Superior temporal gyrus (tissue), 1 donor: ENCODE results near the gene CYREN.

Experiments
- DNase-seq: peaks from one replicate; pipeline ENCODE4 v3.0.0-alpha.2; 2016; ENCODE audit errors: extremely low spot score

CYREN gene

DNA sequence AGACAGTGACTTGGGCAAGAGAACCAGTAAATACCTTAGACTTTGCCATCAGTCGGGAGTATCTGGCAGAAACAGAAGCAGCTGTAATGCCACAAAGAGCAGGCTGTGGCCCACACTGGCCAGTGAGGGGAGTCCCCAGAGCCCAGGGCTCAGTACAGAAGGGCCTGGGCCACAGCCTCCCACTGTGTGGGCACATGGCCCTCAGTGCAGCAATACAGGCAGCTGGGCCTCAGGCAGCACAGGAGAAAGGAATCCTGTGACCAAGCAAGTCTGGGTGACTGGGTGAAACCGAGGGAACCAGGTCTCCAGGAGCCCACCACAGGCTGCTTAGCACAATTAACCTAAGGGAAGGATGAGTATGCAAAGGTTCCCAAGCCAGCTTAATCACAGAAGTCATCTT lies 26.8 kb upstream of the CYREN start:
- no peak for DNase-seq

DNA sequence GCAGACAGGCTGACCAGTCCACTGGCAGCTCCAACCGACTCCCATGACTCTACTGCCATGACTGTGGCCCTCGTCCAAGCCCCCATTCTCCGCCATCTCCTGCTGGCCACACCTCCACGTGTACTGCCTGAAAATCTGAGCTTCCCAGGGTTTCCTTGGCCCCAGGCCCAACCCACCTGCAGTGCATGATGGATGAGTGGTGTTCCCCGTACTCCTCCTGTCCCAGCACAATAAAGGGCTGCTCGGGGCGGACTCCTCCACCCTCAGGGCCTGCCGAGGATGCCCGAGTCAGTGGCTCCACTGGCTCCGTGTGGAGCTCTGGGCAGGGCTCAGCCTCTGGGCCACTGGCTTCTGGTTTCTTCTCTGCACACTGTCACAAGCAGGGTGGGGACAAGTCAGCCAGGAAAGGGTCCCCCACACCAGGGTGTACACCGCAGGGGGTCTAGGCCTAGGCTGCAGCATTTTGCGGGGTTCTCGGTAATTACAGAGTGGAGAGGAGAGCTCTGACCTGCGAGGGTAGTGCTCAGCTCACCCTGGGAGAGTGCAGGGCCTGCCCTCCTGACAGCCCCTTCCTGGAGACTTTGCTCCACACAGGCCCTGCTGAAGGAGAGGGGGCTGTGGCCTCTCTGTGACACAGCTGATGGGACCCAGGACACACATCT lies 25.6 kb upstream of the CYREN start:
- DNase-seq: no peak

DNA sequence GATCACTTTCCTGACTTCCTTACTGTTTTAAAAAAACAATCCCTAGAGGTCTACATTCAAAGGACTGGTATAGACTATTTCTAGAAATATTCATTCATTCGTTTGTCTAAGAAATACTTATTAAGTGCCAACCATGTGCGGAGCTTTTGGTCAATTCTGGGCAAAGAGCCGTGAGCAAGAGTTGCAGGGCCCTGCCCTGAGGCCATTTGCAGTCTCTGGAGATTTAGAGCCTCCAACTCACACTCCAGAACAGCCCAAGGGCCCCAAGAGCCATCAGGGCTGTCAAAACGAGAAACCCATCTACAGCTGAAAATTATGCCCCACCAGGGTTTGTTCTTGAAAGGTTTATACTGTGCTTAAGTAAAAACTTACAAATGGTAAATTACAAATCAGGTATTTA lies 24.6 kb upstream of the CYREN start:
- DNase-seq: no peak

DNA sequence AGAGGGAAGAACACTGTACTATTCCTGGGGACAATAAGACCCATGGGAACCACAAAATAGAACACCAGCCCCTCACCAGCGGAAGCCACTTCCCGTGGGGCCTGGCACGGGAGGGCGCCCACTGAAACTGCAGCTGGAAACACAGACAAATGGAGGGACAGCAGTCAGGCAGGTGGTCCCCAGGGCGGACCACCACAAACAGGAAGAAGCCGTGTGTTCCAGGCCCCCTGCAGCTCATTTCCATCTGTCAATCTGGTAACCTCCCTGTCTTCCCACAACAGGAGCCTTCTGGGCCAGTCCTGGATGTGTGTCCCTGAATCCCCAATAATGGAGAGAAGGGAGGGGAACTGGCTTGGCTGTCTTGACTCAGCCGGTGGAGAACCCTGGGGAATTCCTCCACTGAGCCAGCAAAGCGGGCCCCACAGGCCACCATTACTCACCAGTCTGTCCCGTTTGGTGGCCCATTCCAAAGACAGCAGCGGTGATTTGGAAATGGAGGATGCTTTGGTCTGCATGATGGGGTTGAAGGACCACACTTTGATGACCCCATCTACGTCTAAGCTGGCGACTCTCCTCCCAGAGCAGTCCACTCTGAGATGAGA lies 24.1 kb upstream of the CYREN start:
- DNase-seq: no peak

DNA sequence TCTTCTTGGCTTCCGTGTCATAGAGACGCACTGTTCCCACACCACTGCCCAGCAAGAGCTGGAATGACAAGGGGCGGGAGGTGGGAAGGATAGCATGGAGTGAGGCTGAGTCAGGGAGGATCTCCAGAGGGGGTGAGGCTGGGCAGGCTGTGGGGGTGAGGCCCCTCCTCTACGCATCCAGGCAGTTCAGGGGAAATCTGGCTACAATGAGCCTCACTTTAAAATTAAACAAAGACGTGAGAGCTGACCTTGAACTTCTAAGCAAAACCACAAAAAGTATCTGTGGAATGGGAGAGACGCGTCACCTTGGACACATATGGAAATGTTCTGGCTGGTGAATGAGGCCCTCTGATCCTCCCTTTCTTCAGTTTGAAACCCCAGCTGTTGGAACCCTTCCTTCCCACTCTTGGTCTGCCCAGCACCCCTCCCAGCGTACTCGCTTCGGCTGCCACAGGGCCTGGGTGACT lies 23.1 kb upstream of the CYREN start:
- DNase-seq: no peak

DNA sequence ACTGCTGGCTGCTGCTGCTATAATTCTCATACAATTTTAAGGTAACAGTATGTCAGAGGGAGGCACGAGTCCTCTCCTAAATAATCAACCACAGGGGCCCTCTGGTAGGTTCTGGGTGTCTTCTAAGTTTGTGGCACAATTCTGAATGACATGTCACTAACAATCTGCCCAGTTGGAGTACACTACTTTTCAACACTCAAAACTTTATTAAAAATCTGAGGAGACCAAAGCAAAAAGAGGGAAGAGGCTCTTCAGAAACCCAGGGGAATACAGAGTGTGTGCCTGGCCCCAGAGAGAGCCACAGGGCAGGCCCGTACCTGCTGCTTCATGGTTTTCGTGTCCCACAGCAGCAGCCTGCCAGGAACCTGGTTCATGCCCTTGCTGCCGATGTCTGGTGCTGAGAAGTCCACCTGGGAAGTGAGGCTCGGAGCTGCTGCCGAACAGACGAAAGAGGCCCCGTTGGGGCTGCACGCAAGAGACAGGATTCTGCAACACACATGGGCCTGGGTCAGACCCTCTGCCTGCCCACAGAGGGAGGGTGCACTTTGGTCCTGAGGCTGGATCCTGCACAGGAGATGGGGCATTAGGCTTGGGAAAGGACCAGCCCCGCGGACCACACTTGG lies 22.5 kb upstream of the CYREN start:
- DNase-seq: no peak

DNA sequence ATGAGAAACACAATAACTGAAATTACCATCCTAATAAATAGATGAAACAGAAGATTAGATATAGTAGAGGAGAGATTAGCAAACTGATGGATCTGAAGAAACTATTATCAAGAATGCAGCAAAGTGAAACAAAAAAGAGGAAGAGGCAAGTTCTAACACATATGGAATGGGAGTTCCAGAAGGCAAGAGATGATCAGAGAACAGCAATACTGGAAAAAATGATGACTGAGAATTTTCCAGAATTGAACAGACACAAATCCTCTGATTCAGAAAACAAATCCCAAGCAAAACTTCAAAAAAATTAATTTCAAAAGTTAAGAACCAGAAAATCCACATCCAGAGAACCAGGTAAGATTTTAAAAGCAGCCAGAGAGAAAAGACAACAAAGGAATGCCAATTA lies 20.2 kb upstream of the CYREN start:
- no peak for DNase-seq

DNA sequence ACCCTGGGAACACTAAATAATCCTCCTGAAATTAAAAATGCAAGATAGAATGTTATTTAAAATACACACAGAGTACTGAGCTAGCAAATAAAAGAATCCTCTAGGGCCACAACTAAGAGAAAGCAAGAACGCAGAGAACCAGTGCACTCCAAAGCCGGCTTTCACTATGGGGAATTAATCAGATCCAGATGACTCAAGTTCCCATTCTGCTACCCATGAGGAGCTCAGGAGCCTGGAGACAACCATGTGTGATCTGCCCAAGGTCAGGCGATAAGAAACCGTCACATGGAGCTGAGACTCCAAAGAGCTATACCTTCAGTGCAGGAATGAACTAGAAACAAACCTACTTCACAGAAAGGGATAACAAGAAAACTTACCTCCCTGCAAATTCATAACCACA lies 19.5 kb upstream of the CYREN start:
- DNase-seq: no peak

DNA sequence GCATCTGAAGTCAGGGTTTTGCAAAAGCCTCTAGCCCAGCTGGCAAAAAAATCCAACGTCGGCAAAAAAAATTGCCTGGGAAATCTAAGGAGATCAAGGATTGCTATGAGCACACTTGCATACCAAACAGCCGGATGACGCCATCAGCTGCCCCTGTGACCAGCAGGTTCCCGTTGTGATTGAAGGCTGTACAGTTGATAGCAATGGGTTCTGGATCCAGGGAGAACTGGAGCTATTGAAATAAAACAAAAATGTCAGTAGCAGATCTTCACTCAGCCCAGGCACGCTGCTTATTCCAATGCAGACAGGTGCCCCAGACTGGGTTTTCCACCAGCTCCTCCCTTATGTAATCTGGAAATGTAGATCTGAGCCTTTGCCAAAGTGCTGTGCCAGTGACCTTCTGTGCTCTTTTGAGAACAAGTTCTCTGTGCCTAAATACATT lies 18.7 kb upstream of the CYREN start:
- no peak for DNase-seq

DNA sequence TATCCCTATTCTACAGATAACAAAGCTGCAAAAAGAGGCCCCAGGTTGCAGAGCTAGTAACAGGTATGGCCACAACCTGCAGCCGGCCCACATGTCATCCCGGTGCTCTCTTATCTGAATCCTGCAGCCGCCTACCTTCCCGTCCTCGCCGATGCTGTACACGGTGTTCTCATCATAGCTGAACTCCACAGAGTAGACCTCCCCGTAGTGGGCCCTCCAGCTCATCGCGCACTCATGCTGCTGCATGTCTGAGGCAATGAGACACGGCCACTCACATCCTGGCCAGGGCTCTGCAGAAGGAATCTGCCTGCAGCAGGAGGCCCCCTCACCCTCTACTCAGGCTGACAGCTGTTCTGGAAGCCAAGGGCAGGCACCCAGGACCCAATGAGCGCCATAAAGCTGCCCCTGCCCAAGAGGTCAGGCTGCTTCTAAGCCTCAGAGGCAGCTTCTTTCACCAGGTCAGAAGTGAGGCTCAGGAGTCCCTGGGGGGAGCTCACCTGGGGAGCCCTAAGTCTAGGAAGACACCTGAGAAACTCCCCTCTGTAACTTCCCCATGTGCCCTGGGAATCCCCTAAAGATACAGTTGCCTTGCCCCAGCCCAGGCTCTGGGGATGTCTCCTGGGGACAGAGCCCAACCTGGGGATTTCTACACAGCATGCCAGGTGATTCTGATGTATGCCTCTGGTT lies 17.9 kb upstream of the CYREN start:
- no peak for DNase-seq

DNA sequence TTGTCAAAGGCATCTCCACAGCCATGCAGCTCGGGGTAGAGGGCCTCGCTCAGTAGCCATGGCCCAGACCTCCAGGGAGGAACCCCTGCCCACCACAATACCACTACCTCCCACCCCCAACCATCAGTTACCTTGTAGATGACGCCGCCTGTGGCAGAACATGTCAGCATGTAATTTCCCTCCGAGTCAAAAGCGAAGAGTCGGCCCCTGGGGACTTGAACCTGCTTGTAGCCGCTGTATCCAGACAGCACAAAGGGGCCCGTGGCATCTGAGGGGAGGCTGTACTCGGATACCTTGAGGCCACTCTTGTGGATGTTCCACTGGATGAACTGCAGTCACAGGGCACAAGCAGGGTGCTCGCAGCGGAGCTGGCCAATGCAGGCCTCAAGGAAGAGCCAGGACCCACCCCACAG lies 16.3 kb upstream of the CYREN start:
- DNase-seq: no peak

DNA sequence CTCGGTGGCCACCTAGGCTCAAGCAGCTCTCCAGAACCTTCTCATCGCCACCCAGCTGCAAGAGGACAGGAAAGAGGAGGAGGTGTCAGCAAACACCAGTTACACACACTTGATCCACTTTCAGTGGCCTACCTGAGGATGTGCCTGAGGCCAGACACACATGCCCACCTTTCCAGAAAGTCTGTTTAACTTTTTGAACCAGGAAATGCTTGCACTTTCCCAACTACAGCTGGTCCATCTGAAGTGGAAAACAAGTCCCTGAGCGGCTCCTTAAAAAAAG lies 15.7 kb upstream of the CYREN start:
- no peak for DNase-seq

DNA sequence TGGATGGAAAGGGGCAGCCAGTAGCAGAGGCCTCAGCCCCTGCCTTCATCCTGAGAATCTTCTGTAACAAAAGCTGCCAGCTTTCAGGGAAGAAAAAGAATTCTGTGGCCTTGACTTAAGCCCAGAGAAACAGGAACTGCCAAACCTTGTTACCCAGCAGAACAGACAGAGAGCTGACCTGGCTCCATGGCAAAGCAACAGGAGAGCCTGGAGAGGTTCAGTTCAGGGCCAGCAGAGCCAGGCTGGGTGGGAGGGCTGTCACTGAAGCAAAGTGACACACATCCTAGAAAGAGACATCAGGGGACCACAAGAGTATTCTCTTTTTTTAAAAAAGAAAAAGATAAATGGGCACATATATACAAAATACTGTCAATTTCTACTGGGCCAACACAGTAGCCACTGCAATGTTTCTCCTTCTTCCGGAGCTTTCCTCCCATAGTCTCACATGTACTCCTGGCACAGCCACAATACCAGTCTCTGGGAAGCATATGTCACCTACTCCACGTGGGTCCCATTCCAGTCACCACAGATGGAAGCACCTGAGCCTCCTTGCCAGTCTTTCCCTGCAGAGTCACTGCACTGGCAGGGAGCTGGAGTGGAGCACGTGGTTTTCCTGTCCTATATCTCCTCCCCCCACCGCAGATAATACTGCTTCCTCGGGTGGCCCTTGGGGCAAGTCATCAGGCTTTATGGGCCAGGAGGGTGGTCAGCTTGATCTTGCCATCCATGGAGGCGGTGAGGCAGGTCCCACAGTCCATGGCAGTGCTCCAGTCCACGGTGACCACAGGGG lies 15.2 kb upstream of the CYREN start:
- DNase-seq: no peak

DNA sequence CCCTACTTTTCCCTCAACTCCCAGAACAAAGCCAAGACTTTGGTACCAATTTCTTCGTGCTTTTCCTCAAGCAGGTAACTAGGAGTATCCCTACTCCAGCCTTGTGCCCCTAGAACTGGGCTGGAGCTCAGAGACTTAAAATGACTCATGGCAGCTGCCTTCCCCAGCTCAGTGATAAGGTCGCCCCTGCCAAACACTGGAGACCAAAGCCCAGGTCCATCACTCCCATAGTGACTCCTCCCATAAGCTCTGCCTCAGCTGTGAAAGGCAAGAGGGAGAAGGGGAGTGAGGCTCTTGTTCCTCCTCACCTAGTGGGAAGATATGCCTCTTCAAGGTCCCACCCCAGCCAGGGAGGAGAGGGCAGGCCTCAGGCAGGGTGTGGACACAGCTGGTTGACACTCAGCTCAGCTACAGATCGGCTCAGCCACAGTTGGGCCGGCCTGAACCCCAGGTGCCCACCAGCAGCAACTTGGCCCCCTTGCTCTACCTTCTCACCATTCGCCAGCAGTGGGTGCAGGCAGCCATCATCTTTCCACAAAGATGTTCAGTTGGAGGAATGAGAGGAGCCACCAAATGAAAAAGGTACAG lies 13.8 kb upstream of the CYREN start:
- DNase-seq: no peak

DNA sequence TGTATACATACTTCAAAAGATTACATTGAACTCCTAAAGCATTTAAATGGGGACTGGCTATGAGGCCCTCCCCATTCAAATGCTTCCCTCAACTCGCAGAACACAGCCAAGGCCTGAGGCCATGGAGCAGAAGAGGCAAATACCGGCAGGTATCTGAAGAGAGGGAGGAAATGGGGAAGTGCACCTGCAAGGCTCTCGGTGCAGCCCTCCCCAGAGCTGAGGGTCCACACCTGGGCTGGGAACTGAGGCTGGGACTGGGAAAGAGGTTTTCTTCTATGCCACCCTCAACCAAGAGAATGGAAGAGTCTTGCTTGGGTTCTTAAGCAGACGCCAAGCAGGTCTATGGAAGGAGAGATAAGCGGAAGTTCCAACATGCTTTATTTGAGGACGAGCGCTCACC lies 13.0 kb upstream of the CYREN start:
- DNase-seq: no peak

DNA sequence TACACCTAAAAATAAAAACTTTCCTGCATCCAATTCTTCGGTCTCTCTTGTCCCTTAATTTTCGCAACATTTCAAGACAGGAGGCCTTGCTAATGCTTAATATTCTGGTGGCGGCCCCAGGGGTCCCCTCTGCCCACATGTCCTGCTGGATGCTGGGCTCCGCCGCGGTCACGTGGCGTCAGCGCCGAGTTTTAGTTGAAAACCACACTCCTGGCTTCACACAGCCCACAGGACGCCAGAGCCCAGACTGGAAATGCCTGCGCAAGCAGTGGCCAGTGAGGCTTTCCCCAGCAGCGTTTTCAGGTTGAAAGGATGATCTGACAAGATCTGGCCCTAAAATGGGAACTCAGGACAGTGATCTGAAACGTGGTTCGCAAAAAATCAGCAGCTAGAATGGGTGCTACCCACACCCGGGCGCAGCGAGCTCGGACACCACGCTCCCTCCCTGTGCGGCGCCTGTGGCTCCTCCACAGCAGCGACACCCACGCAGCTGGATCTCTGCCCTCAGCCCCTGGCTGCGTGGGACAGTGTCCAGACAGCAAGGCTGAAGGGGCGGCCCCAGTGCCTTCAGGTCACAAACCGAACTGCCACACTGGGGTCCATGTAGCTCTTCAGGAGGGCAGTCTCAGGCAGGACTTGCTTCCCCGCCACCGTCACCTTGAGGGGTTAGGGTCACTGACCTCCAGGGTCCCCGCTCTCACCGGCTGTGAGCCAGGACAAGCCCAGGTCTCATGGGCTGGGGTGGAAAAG lies 11.6 kb upstream of the CYREN start:
- no peak for DNase-seq

DNA sequence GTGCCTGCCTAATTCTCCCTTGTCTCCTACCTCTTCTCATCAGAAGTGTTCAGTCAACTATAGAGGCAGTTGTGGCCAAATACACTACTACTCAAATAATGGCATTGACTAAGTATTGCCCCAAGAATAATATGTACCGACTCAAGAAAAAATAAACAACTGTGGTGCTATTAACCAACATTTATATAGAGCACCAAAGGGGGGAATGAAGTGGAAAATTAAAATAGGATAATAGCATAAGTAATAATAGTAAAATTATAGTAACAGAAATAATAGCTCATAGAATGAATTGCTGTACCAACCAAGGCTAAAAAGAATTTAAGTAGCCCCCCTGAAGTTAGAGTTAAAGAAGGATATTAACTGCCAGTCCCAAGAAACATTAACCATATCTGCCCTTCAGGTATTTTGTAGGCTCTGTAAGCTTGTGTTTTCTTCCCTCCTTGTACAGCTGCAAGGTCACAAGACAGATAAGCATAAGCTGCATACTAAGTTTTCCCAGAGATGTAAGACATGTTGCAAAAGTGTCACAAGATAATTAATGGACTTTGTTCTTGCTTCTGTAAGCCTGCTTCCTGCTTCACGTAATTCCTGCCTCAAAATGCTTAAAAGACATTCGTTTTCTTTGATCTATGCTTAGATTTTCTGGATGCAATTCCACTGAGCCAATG lies 10.9 kb upstream of the CYREN start:
- DNase-seq: no peak

DNA sequence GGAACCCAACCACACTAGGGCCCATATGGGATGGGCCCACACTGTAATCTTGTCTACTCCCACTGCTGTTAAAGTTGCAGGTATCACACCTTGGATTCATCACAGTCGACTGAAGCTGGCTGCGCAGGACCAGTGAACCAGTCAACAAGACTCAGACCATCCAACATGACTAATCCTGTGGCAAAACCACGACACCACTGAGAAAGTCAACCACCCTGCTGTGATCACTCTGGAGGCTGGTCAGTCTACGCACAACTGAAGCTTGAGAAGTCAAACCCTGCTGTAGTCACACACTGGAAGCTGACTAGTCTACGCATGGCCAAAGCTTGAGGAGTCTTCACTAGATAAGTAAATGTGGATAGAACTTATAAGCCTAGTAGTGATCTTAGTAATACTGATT lies 9.6 kb upstream of the CYREN start:
- DNase-seq: no peak

DNA sequence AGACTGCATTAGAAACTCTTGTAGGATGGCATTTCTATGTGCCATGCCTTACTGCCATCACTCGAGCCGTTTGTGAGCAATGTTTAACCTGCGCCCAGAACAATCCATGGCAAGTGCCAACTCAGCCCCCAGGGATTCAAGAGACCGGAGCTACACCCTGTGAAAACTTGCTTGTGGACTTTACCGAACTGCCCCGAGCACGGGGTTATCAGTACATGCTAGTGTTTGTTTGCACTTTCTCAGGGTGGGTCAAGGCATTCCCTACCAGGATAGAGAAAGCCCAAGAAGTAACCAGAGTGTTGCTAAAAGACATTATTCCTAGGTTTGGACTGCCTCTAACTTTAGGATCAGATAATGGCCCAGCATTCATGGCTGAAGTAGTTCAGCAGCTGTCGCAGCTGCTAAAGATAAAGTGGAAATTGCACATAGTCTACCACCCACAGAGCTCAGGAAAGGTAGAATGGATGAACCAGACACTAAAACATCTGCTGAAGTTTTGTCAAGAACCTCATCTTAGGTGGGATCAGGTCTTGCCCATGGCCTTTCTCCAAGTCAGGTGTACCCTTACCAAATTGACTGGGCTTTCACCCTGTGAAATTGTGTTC lies 8.9 kb upstream of the CYREN start:
- DNase-seq: no peak

DNA sequence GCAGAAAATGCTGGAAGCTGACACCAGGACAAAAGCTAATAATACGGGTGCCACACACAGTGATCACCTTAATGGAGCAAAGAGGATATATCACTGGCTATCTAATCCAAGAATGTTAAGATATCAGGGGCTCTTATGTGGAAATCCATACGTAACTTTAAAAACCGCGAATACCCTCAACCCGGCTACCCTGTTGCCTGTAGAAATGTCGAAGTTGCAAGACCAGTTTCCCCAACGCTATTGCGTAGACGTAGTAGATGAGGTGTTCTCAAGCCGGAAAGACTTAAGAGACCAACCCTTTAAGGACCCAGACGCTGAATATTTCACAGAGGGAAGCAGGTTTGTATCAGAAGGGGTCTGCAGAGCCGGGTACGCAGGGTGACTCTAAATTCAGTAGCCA lies 7.9 kb upstream of the CYREN start:
- DNase-seq: no peak
